ENCODE data around the gene AP2S1. TPM values are rescaled to one million over a fixed set of nuclear protein-coding genes. Genes with fewer than 3 reads are reported as not detected.

AP2S1 gene
- 347 and 432 TPM in 2 replicates for total RNA-seq

GRCh38 chr19:46850228-46851203, at the start of gene AP2S1:
Gene AP2S1, minus strand, starts transcription at chr19:46850846. Its CDS starts 80 bp downstream, at chr19:46850766.

GRCh38 chr19:46860846-46861690, 10.4 kb upstream of the AP2S1 start, which contains the start of gene ARHGAP35:
Gene ARHGAP35, plus strand, starts transcription at chr19:46860997. Its CDS starts 57,679 bp downstream, at chr19:46918676.

GRCh38 chr19:46788262-46788967, 62.2 kb downstream of the AP2S1 start, which contains the start of gene SLC1A5:
Gene SLC1A5, minus strand, starts transcription at chr19:46788594. Its CDS starts 629 bp downstream, at chr19:46787965.

Other genes with a start within 250 kb of the AP2S1 start
- gene CALM3, start 249.5 kb downstream of the AP2S1 start, total RNA-seq = 350 and 373 TPM in 2 replicates
- gene PTGIR, start 225.8 kb downstream of the AP2S1 start, total RNA-seq = 5.0 and 11.2 TPM in 2 replicates
- not detected in 2 replicates for gene GNG8, start 214.6 kb downstream of the AP2S1 start, total RNA-seq
- gene DACT3, start 189.7 kb downstream of the AP2S1 start, total RNA-seq = 4.0 and 5.1 TPM in 2 replicates
- gene PRKD2, start 133.7 kb downstream of the AP2S1 start, total RNA-seq = 23.4 and 25.2 TPM in 2 replicates
- gene FKRP, start 104.8 kb downstream of the AP2S1 start, total RNA-seq = 21.6 and 30.7 TPM in 2 replicates
- 73.0 and 76.4 TPM in 2 replicates for gene STRN4, start 104.4 kb downstream of the AP2S1 start, total RNA-seq
- 347 and 349 TPM in 2 replicates for gene SLC1A5, start 62.3 kb downstream of the AP2S1 start, total RNA-seq
- gene ARHGAP35, start 10.2 kb upstream of the AP2S1 start, total RNA-seq = 22.8 and 26.6 TPM in 2 replicates
- under 0.01 and 2.5 TPM in 2 replicates for gene NPAS1, start 169.0 kb upstream of the AP2S1 start, total RNA-seq
- gene TMEM160, start 197.8 kb upstream of the AP2S1 start, total RNA-seq = 28.3 and 55.8 TPM in 2 replicates